GM12878 (cell line): ENCODE results near the gene GRK6. TPM values are rescaled to one million over a fixed set of nuclear protein-coding genes. Genes with fewer than 3 reads are reported as not detected.

Source experiments
- ASH2L ChIP-seq: fragments of 300-600, 200-600 bp; sonication (generic); IDR thresholded peaks from 2 replicates; pipeline ENCODE4 v1.6.1; 2017; ENCODE audit warnings: low read depth, mild to moderate bottlenecking, borderline replicate concordance
- BMI1 ChIP-seq: fragments of 450-650 bp; IDR thresholded peaks from 2 replicates; pipeline ENCODE4 v1.6.1; 2016; ENCODE audit warnings: mild to moderate bottlenecking, moderate library complexity, borderline replicate concordance
- CEBPB ChIP-seq, 2 experiments: fragments of 150-350 bp in 1 of 2; IDR thresholded peaks; 2 replicates each; pipeline ENCODE4 v1.6.1; 2012 to 2014; ENCODE audit warnings: low read depth in 2 of 2, low read length in 2 of 2, borderline replicate concordance in 1 of 2, inconsistent platforms in 1 of 2
- CREB1 ChIP-seq: IDR thresholded peaks from 2 replicates; pipeline ENCODE4 v1.6.1; 2012; ENCODE audit warnings: low read depth, mild to moderate bottlenecking, inconsistent platforms
- HCFC1 ChIP-seq: fragments of 150-350 bp; IDR thresholded peaks from 2 replicates; pipeline ENCODE4 v1.6.1; 2014; ENCODE audit warnings: low read length
- HDAC6 ChIP-seq: fragments of 200-600 bp; sonication (generic); IDR thresholded peaks from one replicate; pipeline ENCODE4 v1.8.0; 2017; ENCODE audit warnings: antibody characterized with exemption; ENCODE audit not compliant: unreplicated experiment
- JUNB ChIP-seq: IDR thresholded peaks from 2 replicates; pipeline ENCODE4 v1.6.1; 2016; ENCODE audit warnings: antibody characterized with exemption, mild to moderate bottlenecking
- MAX ChIP-seq: IDR thresholded peaks from 2 replicates; pipeline ENCODE4 v1.6.1; 2012; ENCODE audit warnings: low read depth, low read length, improper control_type of control experiment
- MTA3 ChIP-seq: IDR thresholded peaks from 2 replicates; pipeline ENCODE4 v1.6.1; 2012; ENCODE audit warnings: low read length, inconsistent platforms, borderline replicate concordance
- NFIC ChIP-seq: IDR thresholded peaks from 2 replicates; pipeline ENCODE4 v1.6.1; 2012; ENCODE audit warnings: low read depth, mild to moderate bottlenecking, inconsistent platforms, low read length, moderate library complexity
- NFYA ChIP-seq: IDR thresholded peaks from 2 replicates; pipeline ENCODE4 v1.6.1; 2011; ENCODE audit warnings: low read depth, mild to moderate bottlenecking, low read length, improper control_type of control experiment, borderline replicate concordance
- PAX8 ChIP-seq: fragments of 450-650 bp; IDR thresholded peaks from 2 replicates; pipeline ENCODE4 v1.6.1; 2017; ENCODE audit warnings: mild to moderate bottlenecking, moderate library complexity
- POLR2AphosphoS5 ChIP-seq: IDR thresholded peaks from 2 replicates; pipeline ENCODE4 v1.6.1; 2011; ENCODE audit warnings: mild to moderate bottlenecking, low read length, inconsistent platforms
- RAD21 ChIP-seq: IDR thresholded peaks from 2 replicates; pipeline ENCODE4 v1.6.1; 2011; ENCODE audit warnings: mild to moderate bottlenecking, low read depth, low read length, moderate library complexity; ENCODE audit not compliant: insufficient read depth
- REST ChIP-seq: IDR thresholded peaks from 2 replicates; pipeline ENCODE4 v1.6.1; 2012; ENCODE audit warnings: mild to moderate bottlenecking, low read depth, low read length
- SKIL ChIP-seq: fragments of 450-650 bp; IDR thresholded peaks from 2 replicates; pipeline ENCODE4 v1.6.1; 2017; ENCODE audit warnings: mild to moderate bottlenecking, low read depth, inconsistent platforms; ENCODE audit not compliant: poor library complexity, severe bottlenecking
- TAF1 ChIP-seq: IDR thresholded peaks from 2 replicates; pipeline ENCODE4 v1.6.1; 2011; ENCODE audit warnings: mild to moderate bottlenecking, low read depth, low read length, borderline replicate concordance
- ZNF207 ChIP-seq: fragments of 450-650 bp; IDR thresholded peaks from 2 replicates; pipeline ENCODE4 v1.6.1; 2014; ENCODE audit warnings: antibody characterized with exemption, mild to moderate bottlenecking, borderline replicate concordance
- ZNF622 ChIP-seq: fragments of 450-650 bp; IDR thresholded peaks from 2 replicates; pipeline ENCODE4 v1.6.1; 2017; ENCODE audit warnings: mild to moderate bottlenecking, inconsistent platforms
- polyA plus RNA-seq, 11 experiments: library from polyadenylated mRNA; depleted of rRNA in 4 of 11; unstranded in 6 of 11; stranded (reverse) in 5 of 11; fragments of >200 nt; fragmentation: Nextera tagmentation in 4 of 11; fragmentation: Illumina TruSeq in 1 of 11; extraction: Ambion mirVana in 4 of 11; extraction: Trizol in 1 of 11; gene quantifications; 1 replicate in 1 of 11; 2 replicates in 10 of 11; pipeline versions ENCODE4 v1.2.1 to v1.2.3, GENCODE V29; 2011 to 2016; ENCODE audit warnings: inconsistent platforms in 2 of 11, missing spikeins in 2 of 11, low read depth in 1 of 11
- total RNA-seq, 4 experiments: library from RNA; depleted of rRNA in 3 of 4; stranded (reverse); fragments of >200 nt in 3 of 4; fragmentation: Illumina TruSeq in 1 of 4; extraction: Trizol in 1 of 4; gene quantifications; 2 replicates each; pipeline versions ENCODE4 v1.2.1 to v1.2.3, GENCODE V29; 2013 to 2021
- TF ChIP-seq, protein P1 (sequence below): fragments of 450-650 bp; IDR thresholded peaks from 2 replicates; pipeline ENCODE4 v1.6.1; 2018; ENCODE audit warnings: borderline replicate concordance, mild to moderate bottlenecking; ENCODE audit not compliant: partially characterized antibody
- TF ChIP-seq, protein P2 (sequence below): fragments of 450-650 bp; IDR thresholded peaks from 2 replicates; pipeline ENCODE4 v1.6.1; 2016; ENCODE audit warnings: mild to moderate bottlenecking

The GRK6 gene
- total and polyA plus RNA-seq, 10 of the 15 experiments (the other 5 are each of a cell fraction or from before 2014, with no cell fraction given): 0.79 to 124 (median 41.6) TPM

DNA sequence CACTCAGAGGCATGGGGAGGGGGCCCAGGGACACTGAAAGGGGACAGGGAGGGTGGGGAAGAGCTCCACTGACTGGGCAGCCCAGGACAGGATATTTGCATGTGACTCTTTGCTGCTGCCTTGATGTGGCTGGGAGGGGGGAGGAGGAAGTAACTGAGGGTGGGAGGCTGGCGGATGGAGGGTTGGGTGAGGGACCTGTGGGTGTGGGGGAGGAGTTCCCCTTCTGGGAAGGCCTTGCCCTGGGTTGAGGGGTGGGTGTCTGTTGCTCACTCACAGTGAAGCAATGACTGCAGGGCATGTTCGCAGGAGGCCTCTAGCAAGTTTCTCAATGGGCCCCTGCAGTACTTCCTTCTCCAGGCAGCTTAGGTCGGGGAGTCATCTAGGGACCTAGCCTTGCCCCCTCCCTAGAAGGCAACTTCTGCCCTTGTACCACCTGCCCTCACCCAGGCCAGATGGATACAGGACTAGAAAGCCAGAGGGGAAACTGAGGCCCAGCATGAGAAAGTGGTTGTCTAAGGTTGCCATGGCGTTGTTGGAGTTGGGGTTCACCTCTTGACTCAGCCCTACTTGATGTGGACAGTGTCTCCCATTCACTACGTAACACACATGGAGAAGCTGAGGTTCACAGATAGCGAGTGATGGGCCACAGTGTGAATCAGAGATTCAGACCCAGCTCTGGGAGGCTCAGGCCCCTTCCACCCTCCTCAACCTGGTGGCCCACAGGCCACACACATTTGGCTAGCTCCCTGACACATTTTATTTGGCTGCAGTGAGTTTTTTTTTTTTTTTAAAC, 3.0 kb downstream of the GRK6 start (continued):
- TF ChIP-seq REST (no peak), TAF1 (peak; percentile 22; the same call in 1 of the 2 replicates), SKIL (no peak), NFIC (no peak), NFYA (no peak), CEBPB (IDR thresholded peaks at IDR 0.05; ENCODE audit: borderline replicate concordance in 1 of 2, low read depth in 2 of 2, low read length in 2 of 2) (no peak), JUNB (no peak), BMI1 (no peak), HDAC6 (no peak), POLR2AphosphoS5 (0 out of 2 replicates have a peak, but pooled peaks have one; percentile 60), RAD21 (no peak), ASH2L (no peak), CREB1 (no peak), ZNF207 (no peak), MAX (peak; percentile 14; the same call in 1 of the 2 replicates), ZNF622 (no peak), PAX8 (no peak), MTA3 (no peak), HCFC1 (no peak)
- TF ChIP-seq, protein P1, sequence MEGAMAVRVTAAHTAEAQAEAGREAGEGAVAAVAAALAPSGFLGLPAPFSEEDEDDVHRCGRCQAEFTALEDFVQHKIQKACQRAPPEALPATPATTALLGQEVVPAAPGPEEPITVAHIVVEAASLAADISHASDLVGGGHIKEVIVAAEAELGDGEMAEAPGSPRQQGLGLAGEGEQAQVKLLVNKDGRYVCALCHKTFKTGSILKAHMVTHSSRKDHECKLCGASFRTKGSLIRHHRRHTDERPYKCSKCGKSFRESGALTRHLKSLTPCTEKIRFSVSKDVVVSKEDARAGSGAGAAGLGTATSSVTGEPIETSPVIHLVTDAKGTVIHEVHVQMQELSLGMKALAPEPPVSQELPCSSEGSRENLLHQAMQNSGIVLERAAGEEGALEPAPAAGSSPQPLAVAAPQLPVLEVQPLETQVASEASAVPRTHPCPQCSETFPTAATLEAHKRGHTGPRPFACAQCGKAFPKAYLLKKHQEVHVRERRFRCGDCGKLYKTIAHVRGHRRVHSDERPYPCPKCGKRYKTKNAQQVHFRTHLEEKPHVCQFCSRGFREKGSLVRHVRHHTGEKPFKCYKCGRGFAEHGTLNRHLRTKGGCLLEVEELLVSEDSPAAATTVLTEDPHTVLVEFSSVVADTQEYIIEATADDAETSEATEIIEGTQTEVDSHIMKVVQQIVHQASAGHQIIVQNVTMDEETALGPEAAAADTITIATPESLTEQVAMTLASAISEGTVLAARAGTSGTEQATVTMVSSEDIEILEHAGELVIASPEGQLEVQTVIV: no peak
- TF ChIP-seq, protein P2, sequence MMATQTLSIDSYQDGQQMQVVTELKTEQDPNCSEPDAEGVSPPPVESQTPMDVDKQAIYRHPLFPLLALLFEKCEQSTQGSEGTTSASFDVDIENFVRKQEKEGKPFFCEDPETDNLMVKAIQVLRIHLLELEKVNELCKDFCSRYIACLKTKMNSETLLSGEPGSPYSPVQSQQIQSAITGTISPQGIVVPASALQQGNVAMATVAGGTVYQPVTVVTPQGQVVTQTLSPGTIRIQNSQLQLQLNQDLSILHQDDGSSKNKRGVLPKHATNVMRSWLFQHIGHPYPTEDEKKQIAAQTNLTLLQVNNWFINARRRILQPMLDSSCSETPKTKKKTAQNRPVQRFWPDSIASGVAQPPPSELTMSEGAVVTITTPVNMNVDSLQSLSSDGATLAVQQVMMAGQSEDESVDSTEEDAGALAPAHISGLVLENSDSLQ: no peak; the same call in 1 of the 2 replicates
